ENCODE measurements around the gene ROBO1.
"Not testable (repeated sequence)": the region's sequence is repeated elsewhere in the genome, so short reads cannot be mapped to it uniquely, and the experiment has no call there.

The ROBO1 gene

DNA sequence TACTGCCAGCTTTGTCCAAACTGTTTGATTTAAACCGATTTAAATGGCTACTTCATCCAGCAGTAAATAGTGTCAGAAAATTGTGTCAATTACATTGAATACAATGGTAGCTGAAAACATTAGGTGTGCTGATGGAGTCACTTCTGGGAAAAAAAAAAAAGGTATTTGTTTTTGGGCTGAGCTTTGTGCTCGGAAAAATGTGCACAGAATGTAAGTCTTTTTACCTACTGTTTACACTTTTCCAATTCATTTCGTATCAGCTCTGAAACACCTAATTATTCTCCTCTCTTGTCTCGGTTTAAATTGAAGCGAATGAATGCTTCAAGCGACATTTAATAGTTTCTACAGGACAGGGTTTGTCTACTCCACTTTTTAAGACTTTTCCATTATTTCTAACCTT, 1078.4 kb downstream of the ROBO1 start:
- DNase-seq (ENCODE audit: low spot score): no peak

DNA sequence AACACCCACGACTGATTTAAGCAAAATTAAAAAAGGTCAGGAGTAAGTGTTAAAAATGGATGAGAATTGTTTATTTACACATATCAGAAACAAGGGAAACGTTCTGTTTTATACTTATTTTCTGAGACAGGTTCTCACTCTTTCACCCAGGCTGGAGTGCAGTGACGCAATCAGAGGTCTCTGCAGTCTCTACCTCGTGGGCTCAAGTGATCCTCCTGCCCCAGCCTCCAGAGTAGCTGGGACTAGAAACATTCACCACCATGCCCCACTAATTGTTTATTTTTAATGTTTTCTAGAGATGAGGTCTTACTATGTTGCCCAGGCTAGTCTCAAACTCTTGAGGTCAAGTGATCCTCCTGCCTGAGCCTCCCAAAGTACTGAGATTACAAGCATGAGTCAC, 1080.3 kb downstream of the ROBO1 start:
- DNase-seq (ENCODE audit: low spot score): no peak

DNA sequence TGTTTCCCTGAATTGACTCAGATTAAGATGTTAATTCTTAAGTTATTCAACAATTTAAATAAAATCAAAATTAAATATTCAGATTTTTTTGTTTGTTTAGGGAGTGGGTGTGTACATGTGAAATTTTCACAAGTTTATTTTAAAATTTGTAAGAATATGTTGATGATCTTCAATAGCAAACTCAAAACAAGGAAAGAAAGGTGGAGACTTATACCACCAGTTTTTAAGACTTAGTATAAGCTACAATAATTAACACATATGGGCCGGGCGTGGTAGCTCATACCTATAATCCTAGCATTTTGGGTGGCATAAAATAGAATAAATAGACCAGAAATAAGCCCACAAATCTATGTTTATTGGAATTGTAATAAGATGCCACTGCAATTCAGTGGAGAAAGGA, 1084.5 kb downstream of the ROBO1 start:
- DNase-seq (ENCODE audit: low spot score): no peak

DNA sequence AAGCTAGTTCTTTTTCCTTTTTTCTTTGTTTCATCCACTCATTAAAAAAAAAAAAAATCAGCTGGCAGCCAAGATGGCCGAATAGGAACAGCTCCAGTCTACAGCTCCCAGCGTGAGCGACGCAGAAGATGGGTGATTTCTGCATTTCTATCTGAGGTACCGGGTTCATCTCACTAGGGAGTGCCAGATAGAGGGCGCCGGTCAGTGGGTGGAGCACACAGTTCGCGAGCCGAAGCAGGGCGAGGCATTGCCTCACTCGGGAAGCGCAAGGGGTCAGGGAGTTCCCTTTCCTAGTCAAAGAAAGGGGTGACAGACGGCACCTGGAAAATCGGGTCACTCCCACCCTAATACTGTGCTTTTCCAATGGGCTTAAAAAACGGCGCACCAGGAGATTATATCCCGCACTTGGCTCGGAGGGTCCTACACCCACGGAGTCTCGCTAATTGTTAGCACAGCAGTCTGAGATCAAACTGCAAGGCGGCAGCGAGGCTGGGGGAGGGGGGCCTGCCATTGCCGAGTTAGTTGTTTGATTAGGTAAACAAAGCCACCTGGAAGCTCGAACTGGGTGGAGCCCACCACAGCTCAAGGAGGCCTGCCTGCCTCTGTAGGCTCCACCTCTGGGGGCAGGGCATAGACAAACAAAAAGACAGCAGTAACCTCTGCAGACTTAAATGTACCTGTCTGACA, 1092.5 kb downstream of the ROBO1 start:
- not testable (repeated sequence) for DNase-seq (ENCODE audit: low spot score)

DNA sequence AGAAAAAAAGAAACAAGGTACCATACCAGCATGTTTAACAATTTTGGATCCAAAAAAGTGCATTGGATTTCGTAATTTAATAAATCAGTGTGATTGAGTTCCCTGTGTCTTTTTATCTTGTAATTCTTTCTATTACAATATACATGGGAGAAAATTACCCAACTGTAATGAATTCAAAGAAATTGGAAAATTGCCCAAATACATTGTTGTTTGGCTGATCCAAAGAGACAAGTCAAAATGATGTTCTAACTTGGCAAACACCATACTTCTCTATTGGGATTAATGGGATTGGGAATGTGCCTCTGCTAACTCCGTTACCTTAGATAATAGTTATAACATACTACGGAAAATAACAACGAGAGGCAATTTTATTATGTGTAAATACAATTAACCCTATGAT, 1097.1 kb downstream of the ROBO1 start:
- DNase-seq (ENCODE audit: low spot score): no peak

DNA sequence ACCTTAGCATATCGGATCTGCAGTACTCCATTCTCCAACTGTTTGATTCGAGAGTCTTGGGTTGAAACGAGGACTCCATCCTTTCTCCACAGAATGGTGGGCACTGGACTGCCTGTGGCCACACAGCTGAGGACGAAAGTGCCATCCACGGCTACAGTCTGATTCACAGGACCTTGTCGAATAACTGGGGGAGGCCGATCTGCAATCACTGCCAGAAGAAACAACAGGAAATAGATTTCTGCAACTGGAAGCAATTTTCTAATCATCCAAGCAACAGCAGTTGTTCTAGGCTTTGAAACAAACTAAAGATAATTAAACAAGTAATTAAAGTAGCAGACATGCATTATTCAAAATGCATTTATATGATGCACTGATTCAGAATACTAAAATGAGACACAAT, 1097.7 kb downstream of the ROBO1 start:
- no peak for DNase-seq (ENCODE audit: low spot score)

DNA sequence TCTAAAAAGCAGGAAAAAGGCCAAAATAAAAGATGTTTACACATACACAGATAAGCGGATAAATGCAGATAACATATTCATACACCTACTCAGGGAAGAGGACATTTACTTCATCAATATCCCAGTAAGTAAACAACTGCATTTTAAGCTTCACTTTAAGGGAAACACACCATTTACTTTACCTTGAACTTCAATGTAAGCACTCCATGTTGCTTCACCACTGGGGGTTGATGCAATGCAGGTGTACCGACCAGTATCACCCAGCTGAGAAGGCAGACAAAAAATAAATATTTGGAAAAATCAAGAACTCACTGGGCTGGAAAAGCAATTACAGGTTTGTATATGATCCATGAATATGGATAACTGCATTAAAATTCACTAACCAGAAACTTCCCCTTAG, 1099.5 kb downstream of the ROBO1 start:
- DNase-seq (ENCODE audit: low spot score): no peak

DNA sequence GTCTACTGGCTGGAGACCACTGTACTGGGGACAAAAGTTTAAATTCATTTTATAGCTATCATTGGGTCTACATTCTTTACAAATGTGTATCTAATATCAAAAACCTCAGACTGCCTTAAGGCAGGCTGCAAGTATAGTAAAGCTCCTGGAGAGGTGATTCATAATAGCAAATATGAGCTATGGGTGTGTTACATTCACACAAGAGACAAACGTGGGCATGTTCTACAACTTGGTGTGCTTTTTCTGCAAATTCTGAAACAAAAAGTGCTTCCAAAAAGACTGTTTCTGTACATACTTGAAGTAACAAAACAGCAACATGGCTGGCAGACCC, 1101.4 kb downstream of the ROBO1 start:
- no peak for DNase-seq (ENCODE audit: low spot score)

DNA sequence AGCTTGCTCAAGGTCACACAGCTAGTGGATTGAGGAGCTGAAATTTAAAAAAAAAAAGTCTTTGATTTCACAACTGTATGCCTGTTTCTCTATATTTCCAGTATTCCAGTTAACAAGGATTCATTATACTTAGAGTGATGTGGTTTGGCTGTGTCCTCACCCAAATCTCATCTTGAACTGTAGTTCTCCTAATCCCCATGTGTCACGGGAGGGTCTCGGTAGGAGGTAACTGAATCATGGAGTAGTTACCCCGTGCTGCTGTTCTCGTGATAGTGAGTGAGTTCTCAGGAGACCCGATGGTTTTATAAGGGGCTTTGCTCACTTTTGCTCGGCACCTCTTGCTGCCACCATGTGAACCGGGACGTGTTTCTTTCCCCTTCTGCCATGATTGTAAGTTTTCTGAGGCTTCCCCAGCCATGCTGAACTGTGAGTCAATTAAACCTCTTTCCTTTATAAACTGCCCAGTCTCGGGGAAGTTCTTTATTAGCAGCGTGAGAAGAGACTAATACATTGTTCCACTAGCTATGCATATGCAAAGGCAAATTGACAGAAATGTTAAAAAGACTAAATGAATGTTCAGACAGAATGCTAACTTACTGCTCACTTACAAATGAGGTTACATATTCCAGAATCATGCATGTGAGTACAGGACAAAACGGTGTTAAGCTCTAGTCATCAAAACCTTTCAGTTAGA, 1101.9 kb downstream of the ROBO1 start:
- DNase-seq (ENCODE audit: low spot score): no peak

DNA sequence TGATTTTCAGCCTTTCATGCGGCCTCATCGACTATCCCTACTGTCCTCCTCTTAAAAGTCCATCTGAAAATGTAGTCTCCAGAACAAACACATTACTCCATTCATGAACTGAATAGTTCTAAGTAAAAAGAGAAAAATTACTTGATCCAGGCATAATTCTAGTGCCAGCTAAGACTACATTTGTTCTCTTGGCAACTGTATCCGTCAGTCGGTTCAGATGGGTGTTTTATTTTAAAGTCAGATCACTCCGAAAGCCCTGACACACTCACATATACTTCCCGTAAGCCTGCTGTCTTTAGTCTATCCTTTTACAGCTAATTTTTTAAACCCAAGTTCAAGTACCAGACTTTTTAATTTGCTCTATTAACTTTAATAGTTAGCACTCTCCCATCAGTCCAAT, 1102.7 kb downstream of the ROBO1 start:
- DNase-seq (ENCODE audit: low spot score): no peak

DNA sequence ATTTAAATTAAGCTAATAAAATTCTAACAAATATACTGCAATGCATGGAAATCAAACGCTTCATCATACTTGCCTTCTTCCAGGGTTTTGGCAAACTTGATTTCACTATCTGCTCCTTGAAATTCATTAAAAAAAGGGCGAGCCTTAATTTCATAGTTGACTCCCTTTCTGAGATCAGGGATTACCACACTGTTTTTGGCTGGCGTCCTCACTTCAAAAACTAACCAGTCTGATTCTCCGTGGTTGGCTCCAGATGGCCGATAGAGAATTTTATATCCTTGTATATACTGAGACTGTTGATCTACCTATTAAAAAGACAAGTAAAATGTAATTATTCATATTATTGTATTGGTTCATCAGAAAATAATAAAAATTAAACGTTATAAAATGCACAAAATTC, 1106.8 kb downstream of the ROBO1 start:
- no peak for DNase-seq (ENCODE audit: low spot score)

DNA sequence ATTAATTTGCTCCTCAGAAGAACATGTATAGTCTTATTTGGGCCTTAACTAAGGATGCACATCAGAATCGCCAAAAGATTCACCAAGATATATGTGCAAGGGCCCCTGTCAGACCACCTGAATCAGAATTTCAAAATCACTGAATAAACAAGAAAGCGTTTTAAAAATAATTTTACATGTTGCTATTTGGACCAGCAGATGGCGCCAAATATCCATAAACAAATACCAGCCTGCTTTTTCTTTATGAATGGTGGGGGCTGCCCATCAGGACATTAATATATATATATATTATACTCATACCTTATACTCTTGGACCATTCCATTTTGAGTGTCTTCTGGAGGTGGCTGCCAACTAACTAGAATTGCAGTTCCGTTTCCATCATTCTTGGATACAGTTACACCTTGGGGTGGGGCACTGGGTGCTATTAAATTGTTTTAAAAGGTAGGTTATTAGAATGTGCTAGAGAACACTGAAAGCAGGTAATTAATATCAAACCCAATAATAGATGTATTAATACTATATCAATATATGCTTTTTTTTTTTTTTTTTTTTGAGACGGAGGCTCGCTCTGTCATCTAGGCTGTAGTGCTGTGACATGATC, 1108.3 kb downstream of the ROBO1 start:
- DNase-seq (ENCODE audit: low spot score): no peak

DNA sequence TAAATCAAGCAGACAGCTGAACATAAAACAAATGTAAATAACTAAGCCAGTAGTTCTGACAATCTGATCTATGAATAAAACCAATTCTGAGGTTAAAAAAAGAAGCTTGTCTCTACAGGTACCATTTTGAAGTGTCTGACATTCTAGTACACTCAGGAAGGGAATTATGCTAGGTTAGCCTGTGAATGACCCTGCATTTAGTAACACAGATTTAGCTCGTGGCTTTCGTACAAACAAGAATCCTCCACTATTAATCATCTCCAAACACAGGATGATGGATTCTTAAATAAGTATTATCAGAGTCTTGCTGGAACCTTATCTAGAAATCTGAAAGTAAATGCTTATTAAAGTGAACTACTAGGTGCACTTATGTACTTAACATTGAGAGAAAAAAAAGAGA, 1120.1 kb downstream of the ROBO1 start:
- DNase-seq (ENCODE audit: low spot score): no peak

DNA sequence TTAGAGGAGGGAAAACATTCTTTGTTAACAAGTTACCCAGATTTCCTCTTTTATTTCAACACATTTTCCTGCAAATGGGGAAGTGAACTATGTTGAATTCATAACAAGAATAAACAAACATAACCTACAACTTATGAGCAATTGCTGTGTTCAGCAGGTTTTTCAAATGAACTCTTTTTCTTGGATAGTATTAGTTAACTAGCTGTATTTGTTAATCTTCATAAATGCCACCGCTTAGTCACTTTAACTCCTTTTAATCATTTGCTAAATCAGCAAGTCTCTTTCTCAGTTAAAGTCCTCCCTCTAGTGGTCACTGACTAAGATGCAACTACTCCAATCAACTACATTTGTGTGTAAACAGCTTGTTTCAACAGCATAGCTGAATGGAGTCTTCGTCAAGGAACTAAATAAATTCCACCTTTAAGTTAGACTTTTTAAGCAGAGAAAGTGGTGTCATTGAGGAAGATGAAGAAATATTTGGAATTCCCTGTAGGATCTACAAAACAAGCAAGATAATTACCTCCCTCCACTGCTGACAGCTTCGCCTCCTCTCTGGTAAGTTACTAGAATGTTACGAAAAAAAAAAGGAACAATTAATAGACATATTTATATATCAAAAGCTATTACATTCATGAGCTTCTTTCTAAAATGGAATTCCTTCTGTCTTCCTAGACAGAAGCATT, 1122.0 kb downstream of the ROBO1 start:
- DNase-seq (ENCODE audit: low spot score): no peak

DNA sequence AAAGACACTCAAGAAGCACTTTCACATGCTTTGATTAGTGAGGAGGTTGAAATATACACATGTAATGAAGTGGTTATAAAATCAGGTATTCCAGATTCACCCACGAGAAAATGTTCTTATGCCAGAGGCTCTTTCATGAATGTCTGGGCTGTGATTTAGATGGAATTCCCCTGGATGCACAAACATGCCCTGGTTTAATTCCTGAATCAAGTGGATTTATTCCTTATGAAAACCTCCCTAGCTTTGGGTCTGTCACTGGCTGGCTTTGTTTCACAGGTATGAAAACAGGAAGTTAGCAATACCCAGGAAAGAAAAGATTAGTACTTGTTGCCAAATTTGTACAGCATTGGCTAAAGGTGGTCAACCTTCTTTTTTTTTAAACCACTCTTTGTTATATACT, 1123.0 kb downstream of the ROBO1 start:
- DNase-seq (ENCODE audit: low spot score): no peak

DNA sequence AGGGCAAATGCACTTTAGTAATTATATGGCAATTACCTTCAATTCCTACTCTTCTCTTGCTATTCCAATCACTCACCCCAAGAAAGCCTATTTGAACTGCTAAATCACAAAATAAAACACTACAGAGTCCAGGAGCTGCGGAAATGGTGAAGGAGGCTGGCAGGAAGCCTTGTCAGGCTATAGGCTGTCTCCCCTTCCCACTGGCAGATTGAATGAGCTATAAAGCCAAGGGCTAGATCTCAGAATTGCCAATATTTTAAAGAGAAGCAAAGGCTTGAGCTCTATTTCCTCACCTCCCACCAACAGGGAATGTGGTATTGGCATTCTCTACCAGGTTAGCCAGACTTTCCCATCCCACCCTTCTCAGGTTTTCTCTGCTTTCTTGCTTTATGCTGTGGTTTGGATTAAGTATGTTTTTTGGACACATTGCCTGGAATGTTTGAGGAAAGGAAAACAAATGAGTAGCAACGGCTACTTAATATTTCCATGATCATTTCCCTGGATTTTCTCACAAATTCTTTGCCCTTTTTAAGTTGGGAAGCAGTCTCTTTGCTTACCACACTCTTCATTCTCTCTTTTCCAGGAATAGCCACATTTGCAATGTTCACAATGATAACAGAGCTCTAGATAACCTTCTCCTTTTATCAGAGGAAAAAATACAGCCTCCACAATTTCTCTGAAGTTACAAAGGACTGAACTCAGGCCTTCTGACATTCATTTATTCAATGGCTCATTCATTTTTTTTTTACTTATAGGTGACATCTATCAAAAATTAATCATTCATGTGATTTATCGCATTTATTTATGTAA, 1125.4 kb downstream of the ROBO1 start:
- DNase-seq (ENCODE audit: low spot score): no peak

DNA sequence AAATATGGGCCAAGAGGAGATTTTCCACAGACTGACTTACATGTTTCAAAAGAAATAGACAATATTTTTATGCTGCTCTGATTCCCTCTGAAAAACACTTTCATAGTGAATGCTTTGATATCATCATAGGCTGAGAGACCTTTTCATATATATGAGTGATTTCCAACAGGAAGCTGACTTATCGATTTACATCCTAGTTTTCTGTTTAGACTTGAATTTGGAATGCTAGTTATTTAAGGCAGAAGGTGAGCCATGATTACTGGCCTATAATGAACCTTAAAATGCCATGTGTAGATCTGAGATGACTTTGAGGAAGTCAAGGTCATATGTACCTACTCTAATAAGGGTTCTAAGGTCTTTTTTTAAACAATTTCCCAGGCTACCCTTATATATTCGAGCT, 1126.1 kb downstream of the ROBO1 start:
- no peak for DNase-seq (ENCODE audit: low spot score)

DNA sequence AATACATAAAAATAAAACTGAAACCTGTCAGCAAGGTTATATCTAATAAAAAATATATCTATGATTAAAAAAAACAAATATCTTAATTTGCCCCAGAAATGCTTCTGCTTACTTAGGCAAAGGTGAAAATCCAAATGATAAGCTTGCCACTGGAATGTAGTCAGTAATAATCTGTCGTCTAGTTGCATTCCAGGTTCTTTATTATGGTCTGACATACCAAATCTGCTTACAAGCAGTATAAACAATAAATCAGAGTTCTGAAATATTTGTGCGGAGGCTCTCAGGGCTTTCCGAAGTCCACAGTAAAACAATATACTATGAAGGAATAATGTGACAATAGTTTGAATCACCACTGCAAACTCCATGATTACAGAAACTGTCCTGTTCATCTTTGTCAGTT, 1133.5 kb downstream of the ROBO1 start:
- DNase-seq (ENCODE audit: low spot score): no peak

DNA sequence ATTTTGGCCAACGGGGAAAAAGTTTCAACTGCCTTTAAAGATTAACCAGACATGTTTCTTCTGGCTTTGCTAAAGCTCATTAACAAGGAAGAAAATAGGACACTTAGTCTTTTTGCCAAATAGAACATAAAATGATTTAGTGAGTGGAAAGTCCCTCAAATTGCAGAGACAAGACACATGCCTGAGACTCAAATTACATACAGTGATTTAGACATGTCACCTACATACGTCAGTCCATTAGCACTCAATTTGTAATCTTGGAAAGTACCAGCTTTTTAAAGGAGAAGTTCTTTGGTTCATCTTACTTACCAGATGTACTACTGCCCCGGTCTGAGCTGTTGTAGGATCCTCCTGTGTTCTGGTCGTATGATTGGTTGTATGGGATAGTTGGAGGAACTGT, 1134.2 kb downstream of the ROBO1 start:
- no peak for DNase-seq (ENCODE audit: low spot score)

DNA sequence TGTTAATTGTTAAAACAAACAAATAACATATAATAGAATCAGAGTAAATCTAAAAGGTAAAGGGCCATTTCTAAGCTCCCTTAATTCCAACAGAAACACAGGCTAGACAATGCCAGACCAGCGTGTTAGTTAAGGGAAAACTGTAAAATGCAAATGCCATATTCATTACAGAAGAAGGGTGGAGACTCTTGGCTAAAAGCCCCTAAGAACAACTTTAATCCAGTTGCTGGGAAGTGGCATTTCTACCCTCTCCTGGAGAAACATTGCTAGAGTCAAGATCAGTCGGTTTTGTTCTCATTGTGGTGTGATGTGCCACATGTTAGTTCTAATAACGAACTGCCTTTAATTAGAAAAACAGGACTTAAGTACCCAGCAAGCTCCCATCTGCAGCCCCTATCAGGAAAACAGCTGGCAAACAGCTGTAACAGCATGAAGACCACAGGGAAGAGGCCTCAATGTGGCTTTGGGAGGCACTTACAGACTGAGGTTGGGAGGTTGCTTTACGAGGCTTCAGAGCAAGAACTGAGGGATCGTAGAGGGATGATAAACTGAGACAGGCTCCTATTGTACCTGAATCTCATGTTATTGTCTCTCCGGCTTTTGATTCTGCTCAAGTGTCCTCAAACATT, 1134.8 kb downstream of the ROBO1 start:
- DNase-seq (ENCODE audit: low spot score): no peak

DNA sequence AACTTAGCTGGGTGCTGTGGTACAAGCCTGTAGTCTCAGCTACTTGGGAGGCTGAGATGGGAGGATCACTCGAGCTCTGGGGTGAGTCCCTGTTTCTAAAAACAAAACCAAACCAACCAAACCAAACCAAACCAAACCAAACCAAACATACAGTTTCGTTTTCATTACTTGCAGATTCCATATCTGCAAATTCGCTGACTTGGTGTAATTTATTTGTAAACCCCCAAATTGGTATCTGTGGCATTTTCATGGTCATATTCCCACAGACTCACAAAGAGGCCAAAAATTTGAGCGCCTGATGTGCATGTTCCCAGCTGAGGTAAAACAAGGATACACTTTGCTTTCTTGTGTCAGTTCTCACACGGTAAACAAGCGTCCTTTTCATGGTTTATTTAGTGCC, 1138.3 kb downstream of the ROBO1 start:
- DNase-seq (ENCODE audit: low spot score): no peak
